GM18502 (cell line): ENCODE results near the gene DIP2B.

Experiments
- ATAC-seq: cut with Tn5 transposase; IDR thresholded peaks from one replicate; pipeline ENCODE4 v1.9.1; 2021; ENCODE audit warnings: mild to moderate bottlenecking; ENCODE audit not compliant: unreplicated experiment, poor library complexity

The DIP2B gene

GRCh38 chr12:50786498-50787231, 281.9 kb downstream of the DIP2B start:
- no peak for ATAC-seq

GRCh38 chr12:50787618-50788017, 282.8 kb downstream of the DIP2B start:
- no peak for ATAC-seq

GRCh38 chr12:50788561-50788960, 283.8 kb downstream of the DIP2B start:
- ATAC-seq: no peak

- ATAC-seq: no peak
Measured at GRCh38 chr12:50790081-50790480, 285.3 kb downstream of the DIP2B start.
